HFFc6 (cell line): ENCODE results near the gene CIRBP. TPM values are rescaled to one million over a fixed set of nuclear protein-coding genes. Genes with fewer than 3 reads are reported as not detected.
A peak's percentile ranks its signal among the peaks of the same experiment; 100 is the strongest.

Experiments
- DNase-seq: peaks from one replicate; pipeline ENCODE4 v3.0.0-alpha.2; 2018
- H3K27ac Mint-ChIP-seq: 2 replicates; pipeline ENCODE4 v1.8.0; 2020; ENCODE audit warnings: mild to moderate bottlenecking, mixed read lengths
- H3K27me3 Mint-ChIP-seq: 2 replicates; pipeline ENCODE4 v1.8.0; 2021; ENCODE audit warnings: mild to moderate bottlenecking, moderate library complexity, mixed read lengths; ENCODE audit not compliant: insufficient read depth
- H3K36me3 Mint-ChIP-seq: 2 replicates; pipeline ENCODE4 v1.8.0; 2021; ENCODE audit warnings: low read depth, mixed read lengths
- H3K4me1 Mint-ChIP-seq: 2 replicates; pipeline ENCODE4 v1.8.0; 2020; ENCODE audit warnings: low read depth, mixed read lengths
- H3K4me3 Mint-ChIP-seq: 2 replicates; pipeline ENCODE4 v1.8.0; 2020; ENCODE audit warnings: mild to moderate bottlenecking, moderate library complexity, mixed read lengths
- H3K9me3 Mint-ChIP-seq: 2 replicates; pipeline ENCODE4 v1.8.0; 2020; ENCODE audit warnings: mild to moderate bottlenecking, mixed read lengths
- CTCF ChIP-seq: fragments of 200-600 bp; sonication (generic); IDR thresholded peaks from 2 replicates; pipeline ENCODE4 v1.5.0; 2021; ENCODE audit warnings: antibody characterized with exemption, mild to moderate bottlenecking
- total RNA-seq, 6 experiments: library from RNA; stranded (reverse); fragmentation: NEBNext Ultra II Directional; extraction: Animal tissue kit (Norgen Biotek cat#: 25700); gene quantifications; 2 replicates in 1 of 6; 3 replicates in 5 of 6; pipeline ENCODE4 v1.2.3, GENCODE V29; 2021

The CIRBP gene
- total RNA-seq, 6 experiments from 2014 or later, result 160 to 243 (median 190) TPM

GRCh38 chr19:1235625-1236538, 33.2 kb upstream of the CIRBP start:
- Mint-ChIP-seq H3K9me3 (no peaks in the 10 kb centered on the region), H3K27me3 (no peaks in the 10 kb centered on the region; the same call in 1 of the 2 replicates), H3K4me1 (peaks cover 9% of the 10 kb centered on the region), H3K27ac (no peak overlapping the region), H3K36me3 (no peaks in the 10 kb centered on the region), H3K4me3 (0 out of 2 replicates have a peak overlapping the region, but pooled peaks have one; percentile 13)
- TF ChIP-seq CTCF, result no peak
- peak; percentile 35 for DNase-seq

DNA sequence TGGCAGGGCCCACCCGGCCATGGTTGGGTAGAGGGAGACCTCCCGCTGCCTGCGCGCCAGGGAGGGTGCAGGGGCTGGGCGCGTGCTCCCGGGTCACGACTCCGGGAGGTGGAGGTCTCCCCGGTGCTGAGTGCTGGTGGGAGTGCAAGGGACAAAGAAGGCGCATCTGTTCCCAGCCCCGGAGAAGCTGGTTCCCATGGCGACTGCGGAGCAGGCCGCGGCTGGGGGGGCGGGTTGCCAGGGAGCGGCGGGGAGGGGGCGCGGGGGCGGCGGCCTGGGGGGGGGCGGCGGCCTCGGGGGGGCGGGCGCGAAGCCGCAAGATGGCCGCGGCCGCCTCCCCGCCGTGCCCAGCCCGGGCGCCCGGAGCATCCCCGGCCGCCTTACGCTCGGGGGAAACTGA, 32.6 kb upstream of the CIRBP start:
- H3K27me3 Mint-ChIP-seq, result peaks cover 4% of the 10 kb centered on the region
- H3K4me1 Mint-ChIP-seq, result peaks cover 16% of the 10 kb centered on the region
- no peak overlapping the region for H3K27ac Mint-ChIP-seq
- H3K9me3 Mint-ChIP-seq, result no peaks in the 10 kb centered on the region
- H3K4me3 Mint-ChIP-seq, result 0 out of 2 replicates have a peak overlapping the region, but pooled peaks have one; percentile 13
- DNase-seq, result no peak
- H3K36me3 Mint-ChIP-seq, result no peaks in the 10 kb centered on the region
- TF ChIP-seq CTCF, result no peak

DNA sequence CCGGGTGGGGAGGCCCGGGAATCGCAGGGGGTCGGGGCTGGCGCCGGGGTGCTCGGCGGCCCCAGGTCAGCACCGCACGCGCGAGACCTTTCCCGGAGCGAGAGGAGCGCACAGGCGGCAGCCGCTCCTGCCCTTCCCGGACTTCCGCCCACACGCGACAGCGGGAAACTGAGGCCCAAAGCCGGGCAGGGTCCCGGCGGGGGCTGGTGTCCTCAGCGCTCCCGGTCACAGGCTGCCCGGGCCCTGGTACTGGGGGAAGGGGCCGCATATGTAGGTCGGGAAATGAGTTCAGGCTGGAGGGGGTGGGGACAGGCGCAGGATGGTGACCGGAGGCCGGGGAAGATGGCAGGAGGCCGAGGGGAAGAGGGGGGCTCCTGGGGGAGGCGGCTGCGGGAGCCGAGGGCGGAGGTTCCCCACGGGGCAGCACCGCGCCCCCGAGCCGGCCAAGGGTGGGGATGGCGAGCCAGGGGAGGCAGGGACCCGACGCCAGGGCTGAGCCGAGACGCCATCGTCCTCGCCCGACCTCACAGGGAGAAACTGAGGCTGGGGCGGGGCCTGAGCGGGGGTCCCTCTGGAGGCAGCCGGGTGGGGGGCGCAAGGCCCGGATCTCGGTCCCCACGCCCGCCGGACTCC, 32.0 kb upstream of the CIRBP start:
- H3K27me3 Mint-ChIP-seq, result peaks cover 4% of the 10 kb centered on the region
- H3K36me3 Mint-ChIP-seq, result no peaks in the 10 kb centered on the region
- H3K4me3 Mint-ChIP-seq, result peak overlapping the region; percentile 73
- H3K27ac Mint-ChIP-seq, result no peak overlapping the region
- TF ChIP-seq CTCF, result no peak
- H3K4me1 Mint-ChIP-seq, result peaks cover 17% of the 10 kb centered on the region
- no peak for DNase-seq
- no peaks in the 10 kb centered on the region for H3K9me3 Mint-ChIP-seq

GRCh38 chr19:1237754-1238368, 31.3 kb upstream of the CIRBP start, which contains the start of gene CBARP:
Gene CBARP, minus strand, starts transcription at chr19:1238005. Its CDS starts 1,905 bp downstream, at chr19:1236100.
- DNase-seq, result no peak
- Mint-ChIP-seq H3K36me3 (no peaks in the 10 kb centered on the region), H3K27ac (peak within 1 kb of the TSS; percentile 52), H3K4me1 (peaks cover 11% of the 10 kb centered on the region), H3K27me3 (peaks cover 4% of the 10 kb centered on the region; the same call in 1 of the 2 replicates), H3K4me3 (peak within 1 kb of the TSS; percentile 78), H3K9me3 (no peaks in the 10 kb centered on the region)
- TF ChIP-seq CTCF, result no peak
